Stimulated activated CD4-positive, alpha-beta T cell treated with anti-CD3 and anti-CD28 coated beads, Interleukin-2, amount 100 ng/mL, for 24 hours (primary cell): ENCODE results near the gene SUGCT.

Source experiments
- DNase-seq, 2 donors: peaks; one replicate each; pipeline ENCODE4 v3.0.0-alpha.2; 2020

SUGCT gene

DNA sequence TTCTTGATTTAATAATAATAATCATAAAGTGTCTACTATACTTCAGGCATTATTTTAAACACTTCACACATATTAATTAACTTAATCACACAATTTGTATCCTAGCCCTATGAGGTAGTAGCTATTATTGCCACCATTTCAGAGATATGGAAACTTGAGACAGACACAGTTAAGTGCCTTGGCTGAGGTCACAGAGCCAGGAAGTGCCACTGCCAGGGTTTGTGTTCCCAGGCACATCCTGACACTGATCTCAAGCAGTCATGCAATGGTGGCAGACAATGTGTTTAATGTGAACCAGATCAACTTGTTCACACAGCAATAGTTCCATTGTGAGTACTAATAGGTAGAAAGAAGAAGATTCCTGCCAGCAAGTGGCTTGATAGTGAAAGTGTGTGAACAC is 666.0 kb downstream of the SUGCT start:
- no peak for DNase-seq

DNA sequence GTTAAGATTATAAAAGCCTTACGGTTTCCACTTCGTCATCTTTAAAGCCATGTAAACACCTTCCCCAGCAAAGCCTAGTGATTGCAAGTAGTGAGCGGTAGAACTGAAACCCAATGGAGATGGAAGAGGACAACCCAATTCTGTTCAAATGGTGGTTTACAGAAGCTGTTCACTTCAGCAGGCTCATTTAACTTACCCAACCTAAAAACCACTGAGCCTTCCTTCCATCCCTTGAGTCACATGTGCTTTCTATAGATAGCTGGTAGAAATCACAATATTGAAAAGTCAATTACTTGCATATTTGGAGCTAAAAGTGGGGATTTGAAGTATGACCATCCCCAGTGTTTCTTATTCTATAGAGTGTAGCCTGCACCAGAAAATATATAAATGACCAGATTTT is 667.7 kb downstream of the SUGCT start:
- no peak for DNase-seq

DNA sequence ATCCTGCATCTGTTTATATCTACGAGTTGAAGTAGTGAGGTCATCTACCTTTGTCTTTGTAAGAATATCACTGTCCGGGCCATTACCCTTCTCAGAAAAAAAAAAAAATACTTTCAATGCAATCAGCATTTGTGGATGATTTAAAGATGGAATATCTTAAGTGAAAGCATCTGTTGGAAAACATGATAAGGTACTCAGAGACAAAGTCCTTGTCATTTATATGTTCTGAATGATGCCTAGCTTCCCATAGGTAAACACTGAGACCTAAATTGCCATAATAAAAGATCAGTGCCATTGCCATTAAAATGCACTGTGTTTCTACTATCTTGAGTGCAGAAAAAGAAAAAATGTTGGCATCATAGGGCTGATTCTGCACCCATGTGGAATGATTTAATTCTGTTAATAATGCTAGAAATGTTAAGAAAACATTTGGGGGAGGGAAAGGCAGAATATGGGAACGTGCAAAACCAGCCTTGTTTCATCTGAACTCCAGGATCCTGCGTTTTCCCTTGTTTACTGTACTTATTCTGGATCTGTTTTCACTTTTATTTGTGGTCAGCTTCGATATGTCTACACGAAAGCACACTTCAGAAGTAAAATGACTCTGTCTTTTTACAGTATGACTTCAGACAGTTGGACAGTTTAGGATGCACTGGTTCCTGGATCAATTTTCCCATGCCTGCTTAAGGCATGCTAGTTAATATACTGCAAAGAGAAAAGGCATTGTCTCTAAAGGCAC is 669.8 kb downstream of the SUGCT start:
- DNase-seq: no peak

DNA sequence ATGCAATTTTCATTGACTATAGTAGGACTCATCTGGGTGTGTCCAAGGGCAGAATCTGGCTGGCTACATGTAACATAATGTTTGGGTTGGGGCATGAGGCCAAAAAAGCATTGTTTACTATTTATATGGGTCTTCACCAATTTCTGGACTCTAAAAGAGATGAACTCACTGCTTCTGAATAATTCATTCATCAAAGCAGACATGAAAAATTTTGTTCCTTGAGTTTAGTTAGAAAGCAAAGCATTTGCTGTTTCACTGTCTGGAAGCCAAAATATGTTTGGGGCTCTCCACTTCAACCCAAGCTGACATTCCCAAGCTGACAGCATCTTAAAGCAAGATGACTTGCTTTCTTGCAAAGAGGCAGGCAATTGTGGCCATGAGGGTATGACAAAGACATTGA is 670.6 kb downstream of the SUGCT start:
- DNase-seq: no peak

DNA sequence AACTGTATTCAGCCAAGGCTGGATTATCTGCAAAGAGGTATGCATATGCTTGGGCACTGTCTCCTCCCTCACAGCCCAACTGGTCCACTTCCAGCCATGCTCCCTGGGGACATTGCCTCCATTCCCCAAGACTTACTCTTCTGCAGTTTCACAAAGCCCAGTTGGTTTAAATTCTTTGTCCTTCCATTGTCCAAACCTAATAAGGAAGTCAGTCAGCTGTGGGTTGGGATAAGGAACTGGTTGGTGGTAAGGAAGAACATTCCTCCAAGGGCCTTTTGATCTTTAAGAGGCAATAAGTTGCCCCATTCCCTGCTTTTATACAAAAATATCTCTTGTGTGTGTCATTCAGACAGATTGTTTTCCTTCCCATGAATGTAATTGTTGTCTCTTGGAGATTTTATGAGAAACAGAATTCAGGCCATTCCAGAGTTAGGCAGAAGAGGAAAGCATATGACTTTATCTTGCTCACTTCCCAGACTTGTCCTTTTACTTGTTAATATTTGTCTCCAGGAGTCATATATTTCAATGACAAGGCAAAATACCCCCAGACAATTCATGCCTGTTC is 673.7 kb downstream of the SUGCT start:
- DNase-seq: no peak

DNA sequence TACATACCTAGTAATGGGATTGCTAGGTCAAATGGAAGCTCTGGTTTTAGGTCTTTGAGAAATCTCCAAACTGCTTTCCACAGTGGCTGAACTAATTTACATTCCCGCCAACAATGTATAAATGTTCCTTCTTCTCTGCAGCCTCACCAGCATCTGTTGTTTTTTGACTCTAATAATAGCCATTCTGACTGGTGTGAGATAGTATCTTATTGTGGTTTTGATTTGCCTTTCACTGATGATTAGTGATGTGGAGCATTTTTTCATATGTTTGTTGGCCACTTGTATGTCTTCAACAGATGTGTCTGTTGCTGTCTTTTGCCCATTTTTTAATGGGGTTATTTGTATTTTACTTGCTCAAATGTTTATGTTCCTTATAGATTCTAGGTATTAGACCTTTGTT is 675.5 kb downstream of the SUGCT start:
- no peak for DNase-seq

DNA sequence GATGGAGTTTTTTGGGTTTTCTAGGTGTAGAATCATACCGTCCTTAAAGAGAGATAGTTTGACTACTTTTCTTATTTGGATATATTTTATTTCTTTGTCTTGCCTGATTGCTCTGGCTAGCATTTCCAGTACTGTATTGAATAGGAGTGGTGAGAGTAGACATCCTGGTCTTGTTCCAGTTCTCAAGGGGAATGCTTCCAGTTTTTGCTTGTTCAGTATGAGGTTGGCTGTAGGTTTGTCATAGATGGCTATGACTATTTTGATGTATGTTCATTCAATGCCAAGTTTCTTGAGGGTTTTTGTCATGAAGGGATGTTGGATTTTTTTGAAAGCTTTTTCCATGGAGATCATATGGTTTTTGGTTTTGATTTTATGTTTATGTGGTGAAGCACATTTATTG is 676.9 kb downstream of the SUGCT start:
- no peak for DNase-seq

DNA sequence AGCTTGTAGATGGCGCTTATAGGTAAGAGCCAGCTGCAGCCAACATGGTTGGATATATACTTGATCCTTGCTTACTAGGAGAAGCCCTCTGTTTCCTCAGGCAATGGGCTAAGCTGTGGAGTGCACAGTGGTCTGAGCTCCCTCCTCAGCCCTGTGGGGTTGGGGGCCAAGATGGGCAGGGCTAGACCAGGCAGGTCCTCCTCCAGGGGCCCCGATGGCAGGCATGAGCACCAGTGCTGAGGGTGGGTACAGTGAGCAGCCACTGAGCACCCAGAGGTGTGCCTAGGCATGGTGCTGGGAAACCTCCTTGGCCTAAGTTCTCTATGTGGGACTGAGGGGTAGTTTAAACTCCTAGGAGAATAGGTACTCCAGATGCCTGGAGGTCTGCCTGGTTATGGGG is 680.2 kb downstream of the SUGCT start:
- no peak for DNase-seq

DNA sequence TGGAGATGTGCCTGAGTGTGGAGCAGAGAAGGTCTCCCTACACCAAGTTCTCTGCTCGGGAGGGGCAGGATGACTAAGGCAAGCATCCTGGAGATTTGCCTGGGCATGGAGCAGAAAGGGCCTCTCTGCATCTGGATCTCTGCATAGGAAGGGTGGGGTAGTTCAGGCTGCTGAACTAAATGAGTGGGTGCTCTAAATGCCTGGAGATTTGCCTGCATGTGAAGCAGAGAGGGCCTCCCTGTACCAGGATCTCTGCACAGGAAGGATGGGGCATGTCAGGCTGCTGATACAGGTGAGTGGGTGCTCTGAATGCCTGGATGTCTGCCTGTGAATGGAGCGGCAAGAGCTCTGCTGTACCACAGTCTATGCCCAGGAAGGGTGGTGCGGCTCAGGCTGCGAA is 680.7 kb downstream of the SUGCT start:
- no peak for DNase-seq

DNA sequence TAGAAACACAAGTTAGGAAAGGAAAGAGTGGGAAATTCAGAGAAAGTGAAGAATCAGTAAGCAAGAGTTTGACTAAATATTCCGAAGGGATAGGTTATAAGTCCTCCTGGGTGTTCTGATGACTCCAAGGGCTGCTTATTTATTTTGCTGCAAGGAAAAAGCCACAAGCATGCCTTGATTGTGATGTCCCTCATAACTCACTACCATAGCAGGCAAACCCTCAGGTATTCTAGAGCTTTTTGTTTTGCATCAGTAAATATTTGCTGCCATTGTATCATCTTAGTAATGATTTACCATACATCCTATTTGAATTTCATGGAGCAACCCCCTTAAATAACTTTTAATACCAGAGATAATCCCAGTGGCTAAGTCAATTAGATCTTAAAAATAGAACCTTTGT is 688.1 kb downstream of the SUGCT start:
- DNase-seq: no peak

DNA sequence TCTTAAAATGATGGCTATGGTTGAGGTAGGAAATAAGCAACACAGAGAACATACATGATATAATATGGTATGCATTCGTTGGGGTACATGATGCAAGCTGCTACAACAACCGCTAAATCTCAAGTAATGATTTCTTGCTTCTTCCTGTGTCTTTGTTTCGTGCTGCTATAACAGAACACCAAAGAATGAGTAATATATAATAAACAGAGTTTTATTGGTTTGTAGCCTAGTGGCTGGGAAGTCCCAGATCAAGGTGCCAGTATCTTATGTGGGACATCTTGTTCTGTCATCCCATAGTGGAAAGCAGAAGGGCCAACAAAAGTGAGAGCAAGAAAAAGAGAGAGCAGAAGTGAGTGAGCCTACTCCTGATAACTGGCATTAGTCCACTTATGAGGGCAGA is 689.7 kb downstream of the SUGCT start:
- DNase-seq: no peak

DNA sequence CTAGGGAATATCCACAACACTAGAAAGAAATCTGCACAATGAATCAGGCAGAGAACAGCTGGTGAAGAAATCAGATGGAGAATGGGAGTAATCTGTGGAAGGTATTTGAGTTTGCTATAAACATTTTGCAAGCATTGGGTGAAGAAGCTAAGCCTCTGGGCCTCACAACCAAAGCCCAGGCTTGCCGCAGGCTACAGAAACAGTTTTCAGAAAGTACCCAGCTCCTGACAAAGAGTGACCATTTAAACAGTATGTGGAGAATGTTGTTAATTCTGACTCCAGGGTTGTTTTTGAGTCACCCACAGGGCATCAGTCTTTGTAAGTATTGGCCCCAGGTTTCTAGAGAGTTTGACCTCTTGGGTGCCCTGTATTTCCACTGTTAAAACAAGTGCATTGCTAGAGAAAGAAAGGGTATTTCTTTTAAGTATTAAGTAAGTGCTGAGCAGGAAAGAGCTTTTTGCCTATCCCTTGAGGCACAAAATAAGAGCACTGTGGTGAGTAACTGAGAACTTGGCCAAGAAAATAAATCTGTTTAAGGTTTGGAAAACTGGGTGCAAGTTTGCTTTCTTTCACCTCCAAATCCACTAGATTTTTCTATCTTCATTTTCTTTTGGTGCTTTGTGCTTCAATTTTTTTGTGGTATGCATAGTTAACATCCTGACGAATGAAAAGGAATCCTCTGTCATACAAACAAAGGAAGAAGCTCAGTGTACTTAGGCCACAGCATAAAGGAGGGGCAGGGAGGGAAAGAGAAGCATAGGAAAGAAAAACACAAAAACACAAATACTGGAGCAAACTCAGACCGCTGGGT is 691.8 kb downstream of the SUGCT start:
- DNase-seq: no peak

DNA sequence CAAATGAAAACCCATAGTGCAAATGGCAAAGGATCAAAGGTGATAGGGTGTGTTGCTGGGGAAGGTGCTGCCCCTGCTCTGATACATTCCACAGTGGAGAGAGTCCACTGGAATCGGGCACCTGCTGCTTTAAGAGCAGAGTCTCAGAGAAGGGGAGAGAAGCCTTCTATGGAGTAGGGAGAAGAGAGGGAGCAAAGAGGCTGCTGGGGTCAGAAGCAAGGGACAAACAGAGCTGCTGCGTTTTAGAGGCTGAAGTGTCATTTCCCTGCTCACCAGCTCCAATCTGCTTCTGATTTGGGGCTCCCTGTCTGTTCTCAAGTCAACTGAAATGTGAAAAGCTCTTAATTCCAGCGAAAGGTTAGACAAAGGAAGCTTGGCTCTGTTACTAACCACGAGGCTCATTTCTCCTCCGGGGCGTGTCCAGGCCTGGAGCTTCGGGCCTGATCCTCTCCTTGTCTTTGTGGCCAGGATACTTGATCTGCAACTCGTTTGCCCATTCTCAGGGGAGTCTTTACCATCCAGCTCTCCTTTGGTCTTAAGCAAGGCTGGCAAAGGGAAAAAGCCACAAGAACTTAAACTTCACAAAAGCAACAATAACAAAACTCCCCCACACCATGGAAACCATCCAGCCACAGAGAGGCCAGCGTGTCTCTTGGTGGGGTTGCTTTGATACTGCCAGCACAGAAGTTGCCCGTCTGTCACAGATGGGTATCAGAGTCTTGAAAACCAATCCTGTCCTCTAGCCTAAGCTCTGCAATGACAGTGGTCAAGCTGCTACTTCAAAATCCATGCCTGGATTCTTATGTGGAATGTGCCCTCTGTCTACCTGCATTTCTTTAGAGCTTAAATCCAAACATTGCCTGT is 692.6 kb downstream of the SUGCT start:
- no peak for DNase-seq

DNA sequence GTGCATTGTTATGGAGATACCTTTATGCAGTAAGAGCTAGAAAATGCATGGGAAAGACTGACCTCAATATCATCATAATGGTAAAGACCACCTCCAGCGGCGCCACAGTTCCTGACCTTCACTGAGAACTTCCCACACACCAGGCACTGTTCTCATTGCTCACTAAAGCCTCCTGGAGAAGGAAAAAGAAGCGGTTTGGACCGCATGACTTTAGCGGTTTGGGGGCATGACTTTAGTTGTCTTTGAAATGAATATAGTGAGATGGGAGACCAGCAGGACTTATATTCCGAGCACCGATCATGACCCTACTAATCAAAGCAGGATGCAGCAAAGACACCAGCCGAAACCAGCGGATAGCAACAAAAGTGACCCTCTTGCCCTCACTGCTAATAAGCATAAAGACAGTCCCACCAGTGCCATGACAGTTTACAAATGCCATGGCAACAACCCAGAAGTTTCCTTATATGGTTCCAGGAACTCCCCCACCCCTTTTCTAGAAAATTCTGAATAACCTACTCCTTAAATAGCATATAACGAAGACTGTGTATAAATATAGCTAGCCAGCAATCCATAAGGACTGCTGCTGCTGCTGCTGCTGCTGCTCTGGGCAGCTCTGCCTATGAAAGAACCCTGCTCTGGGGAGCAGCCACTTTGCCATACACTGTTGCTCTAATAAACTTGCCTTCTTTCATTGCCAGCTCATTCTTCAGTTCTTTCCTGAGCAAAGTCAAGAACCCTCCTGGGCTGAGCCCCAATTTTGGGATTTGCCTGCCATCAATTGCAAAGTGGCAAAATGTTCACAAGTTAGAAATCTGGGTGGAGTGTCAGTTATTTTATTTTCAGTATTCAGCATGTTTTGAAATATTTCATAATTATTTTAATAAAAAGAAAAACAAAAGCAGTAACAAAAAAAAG is 694.1 kb downstream of the SUGCT start:
- no peak for DNase-seq

DNA sequence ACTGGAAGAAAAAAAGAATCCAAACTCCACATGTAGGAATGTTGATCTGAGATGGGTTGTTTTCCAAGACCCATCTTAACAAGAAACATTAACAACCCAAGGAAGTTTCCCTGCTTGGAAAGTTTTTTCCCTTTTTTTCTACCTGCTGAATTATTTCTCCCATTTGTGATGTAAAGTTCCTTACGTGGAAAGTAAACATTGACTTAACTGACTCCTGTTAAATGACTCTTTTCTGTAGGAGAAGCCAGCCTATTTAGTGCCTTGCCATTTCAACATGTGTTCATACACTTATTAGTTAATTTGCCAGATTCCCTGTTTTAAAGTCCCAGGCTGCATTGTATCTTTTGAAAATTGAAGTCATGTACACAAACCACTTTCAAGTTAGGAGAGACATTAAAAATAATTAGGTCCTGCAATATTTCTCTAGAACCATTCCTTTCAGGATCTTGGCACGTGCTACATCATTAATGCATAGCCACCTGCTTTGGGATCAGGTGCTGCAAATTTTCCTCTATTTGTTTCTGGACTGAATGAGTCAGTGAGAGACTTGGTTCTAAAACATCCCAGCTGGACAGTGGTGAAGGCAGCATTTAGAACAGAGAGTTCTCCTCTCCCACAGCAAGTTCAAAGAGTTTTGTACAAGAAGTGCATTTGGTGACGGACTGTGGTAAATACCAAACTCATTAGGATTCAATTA is 698.5 kb downstream of the SUGCT start:
- DNase-seq: no peak

DNA sequence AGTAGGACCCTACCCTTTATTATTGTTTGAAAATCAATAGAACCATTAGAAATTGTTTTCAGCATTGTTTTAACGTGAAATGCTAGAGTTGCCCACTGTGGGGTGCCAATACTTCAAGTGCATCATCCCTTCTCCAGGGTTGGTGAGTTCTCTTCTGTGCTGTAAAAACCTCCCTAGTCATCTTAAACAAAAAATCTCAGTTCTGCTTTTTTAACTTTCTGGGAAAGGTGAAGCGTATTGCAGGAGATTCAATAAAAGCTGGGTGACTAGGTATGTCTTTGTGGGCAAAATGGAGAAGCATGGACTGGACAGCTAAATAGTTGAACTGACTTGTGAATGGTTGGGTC is 699.1 kb downstream of the SUGCT start:
- DNase-seq: no peak

DNA sequence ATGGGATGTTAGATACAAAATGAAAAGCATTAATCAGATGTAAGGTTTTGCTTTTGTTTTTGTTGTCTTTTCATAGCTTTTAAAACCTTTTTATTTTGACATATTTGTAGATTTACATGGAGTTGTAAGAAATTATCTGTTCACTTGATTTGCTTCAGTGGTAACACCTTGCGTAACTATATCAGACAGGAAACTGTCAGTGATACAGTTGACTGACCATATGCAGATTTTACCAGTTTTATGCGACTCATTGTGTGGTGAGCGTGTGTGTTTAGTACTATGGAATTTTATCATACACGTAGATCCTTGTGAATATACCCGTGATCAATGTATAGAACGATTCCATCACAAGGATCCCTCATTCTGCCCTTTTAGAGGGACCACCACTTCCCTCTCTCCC is 701.4 kb downstream of the SUGCT start:
- DNase-seq: no peak

DNA sequence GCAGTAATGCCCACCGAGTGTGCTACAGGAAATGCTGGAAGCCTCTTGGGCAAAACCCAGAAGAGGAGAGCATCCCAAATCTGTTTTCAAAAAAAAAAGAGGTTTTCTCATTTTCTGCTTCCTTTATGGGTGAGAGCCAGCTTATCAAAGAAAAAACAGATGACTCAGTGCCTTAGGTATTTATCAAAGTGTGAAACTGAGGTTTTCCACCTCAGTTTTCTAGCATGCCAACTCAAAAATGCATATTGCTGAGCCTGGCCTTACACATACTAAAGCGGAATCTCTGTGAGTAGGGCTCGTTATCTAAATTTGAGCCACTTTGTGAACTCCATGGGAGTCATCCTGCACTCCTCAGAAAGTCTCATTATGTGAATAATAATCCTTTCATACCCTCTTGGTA is 705.1 kb downstream of the SUGCT start:
- DNase-seq: no peak

DNA sequence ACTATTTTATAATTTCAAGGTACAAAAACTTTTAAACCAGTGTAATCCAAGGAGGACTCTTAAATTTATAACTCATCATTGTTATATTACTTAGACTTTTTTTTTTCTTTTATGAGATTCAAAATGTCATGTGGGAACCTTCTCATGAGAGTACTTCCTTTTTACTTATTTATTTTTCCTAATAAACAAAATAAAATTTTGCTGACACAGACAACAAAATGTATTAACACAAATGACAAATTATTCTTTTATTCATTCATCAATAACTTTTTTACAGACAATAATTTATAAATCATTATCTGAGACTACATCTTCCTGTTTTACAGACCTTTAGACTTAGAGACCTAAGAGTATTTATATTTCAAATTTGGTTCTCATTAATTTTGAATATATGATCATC is 706.2 kb downstream of the SUGCT start:
- no peak for DNase-seq

DNA sequence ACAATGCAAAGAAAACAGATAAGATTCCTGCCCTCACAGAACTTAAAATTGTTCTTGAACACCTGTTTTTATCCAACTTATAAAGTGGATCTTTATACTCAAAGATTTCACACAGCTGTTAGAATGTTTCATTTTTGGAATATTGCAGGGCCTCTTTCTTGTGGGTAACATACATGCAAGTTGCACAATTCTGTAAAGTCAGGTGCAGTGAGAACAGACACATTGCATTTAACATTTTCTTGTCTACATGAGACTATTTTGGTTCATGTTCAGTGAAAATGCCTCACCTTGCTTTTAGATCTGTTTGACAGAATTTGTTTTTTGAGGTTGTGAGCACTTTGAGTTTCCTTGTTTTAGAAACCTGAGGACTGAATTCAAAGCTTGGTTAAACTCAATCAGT is 707.8 kb downstream of the SUGCT start:
- no peak for DNase-seq

DNA sequence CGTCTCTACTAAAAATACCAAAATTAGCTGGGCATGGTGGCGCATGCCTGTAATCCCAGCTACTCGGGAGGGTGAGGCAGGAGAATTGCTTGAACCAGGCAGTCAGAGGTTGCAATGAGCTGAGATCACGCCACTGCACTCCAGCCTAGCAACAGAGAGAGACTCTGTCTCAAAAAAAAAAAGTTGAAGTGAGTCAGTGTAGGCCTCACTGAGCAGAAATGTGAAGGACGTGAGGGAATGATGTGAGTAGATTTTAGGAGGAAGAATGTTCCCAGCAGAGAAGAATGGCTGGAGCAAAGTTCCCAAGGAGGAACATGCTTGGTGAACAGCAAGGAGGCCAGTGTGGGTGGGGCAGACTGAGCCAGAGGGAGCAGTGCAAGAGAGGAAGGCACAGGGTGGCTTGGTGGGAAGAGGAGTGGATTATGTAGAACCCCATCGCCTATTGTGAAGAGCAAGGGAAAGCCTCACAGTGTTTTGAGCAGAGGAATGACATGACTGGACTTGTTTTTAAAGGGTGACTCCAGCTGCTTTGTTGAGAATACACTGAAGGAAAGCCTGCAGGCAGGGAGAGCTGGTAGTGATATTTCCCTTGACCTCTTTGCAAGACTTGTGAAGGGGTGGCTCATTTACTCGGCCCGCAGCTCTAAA is 708.7 kb downstream of the SUGCT start:
- DNase-seq: no peak
